WERI-Rb-1 (cell line): ENCODE measurements around the gene KLHL3.

Source experiments
- DNase-seq: peaks from one replicate; pipeline ENCODE4 v3.0.0-alpha.2; 2020
- H3K27ac ChIP-seq: fragments of 250-450 bp; sonication (Bioruptor Pico); 2 replicates; pipeline ENCODE4 v1.5.1; 2020; ENCODE audit warnings: mild to moderate bottlenecking, moderate library complexity
- H3K27me3 ChIP-seq: fragments of 250-450 bp; sonication (Bioruptor Pico); 2 replicates; pipeline ENCODE4 v1.5.1; 2021; ENCODE audit warnings: mild to moderate bottlenecking, low read depth, moderate library complexity; ENCODE audit not compliant: insufficient read depth, severe bottlenecking
- H3K36me3 ChIP-seq: fragments of 250-450 bp; sonication (Bioruptor Pico); 2 replicates; pipeline ENCODE4 v1.5.1; 2020; ENCODE audit warnings: mild to moderate bottlenecking, moderate library complexity
- H3K4me3 ChIP-seq: 2 replicates; pipeline ENCODE4 v1.5.1; 2011; ENCODE audit warnings: low read depth, mild to moderate bottlenecking, control low read depth, low read length
- H3K9me3 ChIP-seq: fragments of 250-450 bp; sonication (Bioruptor Pico); 2 replicates; pipeline ENCODE4 v1.5.1; 2021; ENCODE audit warnings: mild to moderate bottlenecking, moderate library complexity; ENCODE audit not compliant: severe bottlenecking
- TF ChIP-seq, protein P1 (sequence below): IDR thresholded peaks from 2 replicates; pipeline ENCODE4 v1.5.1; 2011; ENCODE audit warnings: low read depth, mild to moderate bottlenecking, control low read depth, inconsistent platforms, low read length

Gene KLHL3

DNA sequence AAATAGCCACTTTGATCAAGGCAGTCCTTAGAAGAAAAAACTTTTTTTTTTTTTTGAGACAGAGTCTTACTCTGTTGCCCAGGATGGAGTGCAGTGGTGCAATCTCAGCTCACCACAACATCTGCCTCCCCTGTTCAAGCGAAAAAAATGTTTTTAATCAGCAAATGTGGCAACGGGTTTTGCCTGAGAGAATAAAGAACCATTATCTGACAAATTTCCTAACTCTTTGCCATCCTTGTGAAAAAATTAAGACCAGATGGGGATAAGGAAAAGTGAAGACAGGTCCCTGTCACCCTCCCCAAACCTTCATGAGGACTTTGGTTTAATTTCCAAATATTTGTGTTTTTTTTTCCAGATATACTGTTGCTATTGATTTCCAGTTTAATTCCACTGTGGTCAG lies 129.5 kb downstream of the KLHL3 start:
- DNase-seq: no peak
- no peaks in the 10 kb centered on the region for H3K36me3 ChIP-seq
- TF ChIP-seq, protein P1, sequence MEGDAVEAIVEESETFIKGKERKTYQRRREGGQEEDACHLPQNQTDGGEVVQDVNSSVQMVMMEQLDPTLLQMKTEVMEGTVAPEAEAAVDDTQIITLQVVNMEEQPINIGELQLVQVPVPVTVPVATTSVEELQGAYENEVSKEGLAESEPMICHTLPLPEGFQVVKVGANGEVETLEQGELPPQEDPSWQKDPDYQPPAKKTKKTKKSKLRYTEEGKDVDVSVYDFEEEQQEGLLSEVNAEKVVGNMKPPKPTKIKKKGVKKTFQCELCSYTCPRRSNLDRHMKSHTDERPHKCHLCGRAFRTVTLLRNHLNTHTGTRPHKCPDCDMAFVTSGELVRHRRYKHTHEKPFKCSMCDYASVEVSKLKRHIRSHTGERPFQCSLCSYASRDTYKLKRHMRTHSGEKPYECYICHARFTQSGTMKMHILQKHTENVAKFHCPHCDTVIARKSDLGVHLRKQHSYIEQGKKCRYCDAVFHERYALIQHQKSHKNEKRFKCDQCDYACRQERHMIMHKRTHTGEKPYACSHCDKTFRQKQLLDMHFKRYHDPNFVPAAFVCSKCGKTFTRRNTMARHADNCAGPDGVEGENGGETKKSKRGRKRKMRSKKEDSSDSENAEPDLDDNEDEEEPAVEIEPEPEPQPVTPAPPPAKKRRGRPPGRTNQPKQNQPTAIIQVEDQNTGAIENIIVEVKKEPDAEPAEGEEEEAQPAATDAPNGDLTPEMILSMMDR: no peak

DNA sequence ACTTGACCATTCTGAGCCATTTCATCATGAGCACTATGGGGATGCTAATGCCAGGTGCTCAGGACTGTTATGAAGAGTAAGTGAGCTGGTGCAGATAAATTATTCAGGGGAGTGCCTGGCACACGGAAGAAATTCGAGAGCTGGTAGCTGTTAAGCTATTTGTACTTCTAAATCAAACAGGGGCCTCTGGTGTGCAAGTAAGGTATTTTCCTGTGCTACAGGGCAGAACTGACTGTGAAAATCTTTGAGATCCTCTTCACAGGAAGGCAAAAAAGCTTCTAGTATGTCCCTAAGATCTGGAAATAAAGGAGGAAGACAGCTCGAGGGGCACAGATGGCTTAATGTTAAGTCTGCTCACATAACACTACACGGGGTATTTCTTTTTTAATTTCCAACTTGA lies 130.5 kb downstream of the KLHL3 start:
- DNase-seq: no peak

More for the DNA sequence above, 129.5 kb downstream of the KLHL3 start:
- Histone ChIP-seq H3K27me3 (no peaks in the 10 kb centered on the region), H3K27ac (no peak overlapping the region), H3K9me3 (no peaks in the 10 kb centered on the region), H3K4me3 (no peak overlapping the region)

DNA sequence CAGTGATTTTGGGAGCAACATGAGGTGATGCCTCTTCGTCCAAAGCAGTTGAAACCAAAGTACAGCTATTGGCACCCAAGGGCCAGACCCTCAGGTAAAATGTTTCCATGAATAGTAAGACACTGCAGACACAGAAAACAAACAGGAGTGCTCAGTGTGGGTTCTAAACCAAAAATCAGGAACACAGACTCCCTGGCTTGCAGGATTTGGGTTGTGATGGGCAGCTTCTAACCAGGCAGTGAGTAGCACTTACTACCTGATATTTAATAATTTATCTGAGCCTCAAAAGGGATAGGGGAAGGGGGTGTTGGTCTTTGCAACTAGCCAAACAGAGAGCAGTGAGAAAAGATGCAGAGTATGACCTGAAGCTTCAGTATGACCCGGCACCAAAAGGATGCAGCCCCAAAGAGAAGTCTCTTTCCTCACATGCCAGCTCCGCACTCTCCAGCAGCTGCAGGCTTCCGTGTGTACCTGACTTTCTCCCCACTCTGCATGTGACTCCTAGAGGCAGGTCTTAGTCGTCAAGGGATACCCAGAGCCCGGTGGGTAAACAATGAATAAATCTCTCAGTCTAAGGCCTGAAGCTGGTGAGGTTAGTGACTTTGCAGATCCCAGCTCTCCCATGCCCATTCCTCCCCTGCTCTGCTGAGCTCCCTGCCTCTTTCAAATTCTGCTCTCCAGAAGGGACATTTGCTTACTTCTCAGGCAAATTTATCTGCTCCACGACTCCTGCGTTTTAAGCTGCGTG lies 131.4 kb downstream of the KLHL3 start:
- Histone ChIP-seq H3K27ac (no peak overlapping the region), H3K9me3 (no peaks in the 10 kb centered on the region), H3K4me3 (no peak overlapping the region), H3K27me3 (no peaks in the 10 kb centered on the region), H3K36me3 (no peaks in the 10 kb centered on the region)
- DNase-seq: peak; percentile 49
- TF ChIP-seq, protein P1: no peak

More for the DNA sequence above, 130.5 kb downstream of the KLHL3 start:
- Histone ChIP-seq H3K9me3 (no peaks in the 10 kb centered on the region), H3K4me3 (no peak overlapping the region), H3K36me3 (no peaks in the 10 kb centered on the region), H3K27me3 (no peaks in the 10 kb centered on the region), H3K27ac (no peak overlapping the region)
- TF ChIP-seq, protein P1: no peak

DNA sequence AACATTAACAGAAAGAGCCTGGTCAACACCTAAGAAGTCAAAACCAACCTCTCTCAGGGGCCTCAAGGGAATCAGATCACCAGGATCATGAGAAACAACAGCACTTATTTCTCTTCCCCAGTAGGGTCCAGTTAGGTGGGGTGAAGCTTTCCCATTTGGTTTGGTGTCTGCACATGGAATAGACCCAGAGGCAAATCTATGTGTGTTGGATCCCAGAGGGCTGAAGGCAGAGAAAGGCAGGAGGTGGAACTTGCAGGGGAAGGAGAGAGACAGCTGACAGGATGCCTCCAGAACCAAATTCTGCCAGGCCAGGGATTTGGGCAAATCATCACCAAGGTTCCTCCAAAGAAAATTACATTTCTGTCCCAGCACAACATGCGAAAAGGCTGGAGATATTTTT lies 132.0 kb downstream of the KLHL3 start:
- Histone ChIP-seq H3K4me3 (no peak overlapping the region), H3K27me3 (no peaks in the 10 kb centered on the region), H3K27ac (no peak overlapping the region), H3K9me3 (no peaks in the 10 kb centered on the region), H3K36me3 (no peaks in the 10 kb centered on the region)
- DNase-seq: no peak
- TF ChIP-seq, protein P1: no peak

DNA sequence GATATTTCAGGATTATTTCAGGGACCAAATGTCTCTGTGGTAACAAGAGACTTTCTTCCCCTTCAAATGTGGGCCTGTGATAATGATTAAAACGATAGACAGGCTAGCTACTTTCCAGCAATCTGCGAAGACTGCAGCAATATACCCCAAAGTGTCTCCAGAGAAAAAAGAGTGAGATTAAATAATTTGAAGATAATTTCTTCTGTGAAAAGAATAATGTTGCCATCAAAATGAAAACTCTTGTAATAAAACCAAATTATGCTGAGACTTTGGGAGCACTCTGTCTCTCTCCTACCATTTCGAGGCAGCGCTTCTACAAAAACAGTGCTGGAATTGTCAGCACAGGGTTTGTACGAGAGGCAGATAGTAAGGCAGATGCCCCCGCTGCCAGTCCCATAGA lies 132.5 kb downstream of the KLHL3 start:
- Histone ChIP-seq H3K27ac (no peak overlapping the region), H3K4me3 (no peak overlapping the region), H3K27me3 (no peaks in the 10 kb centered on the region), H3K36me3 (no peaks in the 10 kb centered on the region), H3K9me3 (no peaks in the 10 kb centered on the region)
- TF ChIP-seq, protein P1: no peak
- DNase-seq: no peak
